WTC11 (cell line): ENCODE data around the gene GATD1. TPM values are rescaled to one million over a fixed set of nuclear protein-coding genes. Genes with fewer than 3 reads are reported as not detected.

Experiments
- ATAC-seq: fragments of 200-7000 bp; cut with Tn5 transposase; 2 replicates; pipeline ENCODE4 v1.10.0; 2021; ENCODE audit warnings: mild to moderate bottlenecking, moderate library complexity
- CTCF ChIA-PET: fragments of 300-600 bp; sonication (Branson Sonifier 250); formaldehyde crosslinking; loops from one replicate; lab custom pipeline; 2021; ENCODE audit warnings: antibody characterized with exemption; lab: Charles Lee
- POLR2A ChIA-PET: fragments of 350-600 bp; sonication (Branson Sonifier 250); formaldehyde crosslinking; loops from one replicate; lab custom pipeline; 2021; ENCODE audit warnings: antibody characterized with exemption; lab: Charles Lee
- DNase-seq: peaks from one replicate; pipeline ENCODE4 v3.0.0; 2021; ENCODE audit warnings: low spot score
- H3K27ac Mint-ChIP-seq: 2 replicates; pipeline ENCODE4 v1.8.0; 2021; ENCODE audit warnings: mixed read lengths
- H3K27me3 Mint-ChIP-seq: 2 replicates; pipeline ENCODE4 v1.8.0; 2021; ENCODE audit warnings: low read depth, mild to moderate bottlenecking, moderate library complexity, mixed read lengths
- H3K36me3 Mint-ChIP-seq: 2 replicates; pipeline ENCODE4 v1.8.0; 2021; ENCODE audit warnings: mixed read lengths
- H3K4me1 Mint-ChIP-seq: 2 replicates; pipeline ENCODE4 v1.8.0; 2022; ENCODE audit warnings: mixed read lengths
- H3K4me3 Mint-ChIP-seq: 2 replicates; pipeline ENCODE4 v1.8.0; 2021; ENCODE audit warnings: mild to moderate bottlenecking, moderate library complexity, mixed read lengths
- H3K9me3 Mint-ChIP-seq: 2 replicates; pipeline ENCODE4 v1.8.0; 2021; ENCODE audit warnings: mixed read lengths
- ESRRA ChIP-seq: sonication (generic); formaldehyde crosslinking; IDR thresholded peaks from 2 replicates; pipeline ENCODE4 v1.8.1; 2022; ENCODE audit warnings: mild to moderate bottlenecking, missing genetic modification reagents, borderline replicate concordance
- ETV6 ChIP-seq: sonication (generic); formaldehyde crosslinking; IDR thresholded peaks from 2 replicates; pipeline ENCODE4 v1.8.1; 2022; ENCODE audit warnings: mild to moderate bottlenecking, missing genetic modification reagents
- FOXJ3 ChIP-seq: sonication (generic); formaldehyde crosslinking; IDR thresholded peaks from 2 replicates; pipeline ENCODE4 v1.9.0; 2021; ENCODE audit warnings: missing genetic modification reagents, mild to moderate bottlenecking, borderline replicate concordance
- FOXK1 ChIP-seq: sonication (generic); formaldehyde crosslinking; IDR thresholded peaks from 2 replicates; pipeline ENCODE4 v1.8.0; 2022; ENCODE audit warnings: mild to moderate bottlenecking, moderate library complexity, missing genetic modification reagents
- JUN ChIP-seq: sonication (generic); formaldehyde crosslinking; IDR thresholded peaks from 2 replicates; pipeline ENCODE4 v1.8.0; 2023; ENCODE audit warnings: mild to moderate bottlenecking, missing genetic modification reagents
- KAT7 ChIP-seq: sonication (generic); formaldehyde crosslinking; IDR thresholded peaks from 2 replicates; pipeline ENCODE4 v1.8.1; 2023; ENCODE audit warnings: missing genetic modification reagents, mild to moderate bottlenecking, borderline replicate concordance
- MXD4 ChIP-seq: fragments of 250-450 bp; sonication (Bioruptor Pico); IDR thresholded peaks from 2 replicates; pipeline ENCODE4 v1.8.0; 2021; ENCODE audit warnings: mild to moderate bottlenecking, moderate library complexity, borderline replicate concordance
- OVOL2 ChIP-seq: fragments of 250-450 bp; sonication (Bioruptor Pico); IDR thresholded peaks from 2 replicates; pipeline ENCODE4 v1.9.0; 2021; ENCODE audit warnings: mild to moderate bottlenecking, borderline replicate concordance
- SP1 ChIP-seq: sonication (generic); formaldehyde crosslinking; conservative IDR thresholded peaks from 2 replicates; pipeline ENCODE4 v1.8.1; 2022; ENCODE audit warnings: missing genetic modification reagents
- TEAD1 ChIP-seq: sonication (generic); formaldehyde crosslinking; IDR thresholded peaks from 2 replicates; pipeline ENCODE4 v1.8.0; 2022; ENCODE audit warnings: mild to moderate bottlenecking, missing genetic modification reagents
- ZNF423 ChIP-seq: fragments of 250-450 bp; sonication (Bioruptor Pico); IDR thresholded peaks from 2 replicates; pipeline ENCODE4 v2.1.2; 2022; ENCODE audit warnings: mild to moderate bottlenecking, moderate library complexity
- total RNA-seq: library from RNA; stranded (reverse); gene quantifications from 3 replicates; pipeline ENCODE4 v1.2.3, GENCODE V29; 2021
- TF ChIP-seq, protein P1 (sequence below): sonication (generic); formaldehyde crosslinking; IDR thresholded peaks from 2 replicates; pipeline ENCODE4 v1.8.1; 2022; ENCODE audit warnings: missing genetic modification reagents, borderline replicate concordance
- TF ChIP-seq, protein P2 (sequence below): sonication (generic); formaldehyde crosslinking; conservative IDR thresholded peaks from 2 replicates; pipeline ENCODE4 v1.8.1; 2023; ENCODE audit warnings: mild to moderate bottlenecking, low read depth, missing genetic modification reagents, moderate library complexity
- TF ChIP-seq, protein P3 (sequence below): sonication (generic); formaldehyde crosslinking; IDR thresholded peaks from 2 replicates; pipeline ENCODE4 v1.8.0; 2023; ENCODE audit warnings: mild to moderate bottlenecking, missing genetic modification reagents
- TF ChIP-seq, protein P4 (sequence below): sonication (generic); formaldehyde crosslinking; IDR thresholded peaks from 2 replicates; pipeline ENCODE4 v1.8.0; 2022; ENCODE audit warnings: mild to moderate bottlenecking, missing genetic modification reagents

The GATD1 gene
- total RNA-seq, 1 experiment from 2014 or later: 87.6 TPM

DNA sequence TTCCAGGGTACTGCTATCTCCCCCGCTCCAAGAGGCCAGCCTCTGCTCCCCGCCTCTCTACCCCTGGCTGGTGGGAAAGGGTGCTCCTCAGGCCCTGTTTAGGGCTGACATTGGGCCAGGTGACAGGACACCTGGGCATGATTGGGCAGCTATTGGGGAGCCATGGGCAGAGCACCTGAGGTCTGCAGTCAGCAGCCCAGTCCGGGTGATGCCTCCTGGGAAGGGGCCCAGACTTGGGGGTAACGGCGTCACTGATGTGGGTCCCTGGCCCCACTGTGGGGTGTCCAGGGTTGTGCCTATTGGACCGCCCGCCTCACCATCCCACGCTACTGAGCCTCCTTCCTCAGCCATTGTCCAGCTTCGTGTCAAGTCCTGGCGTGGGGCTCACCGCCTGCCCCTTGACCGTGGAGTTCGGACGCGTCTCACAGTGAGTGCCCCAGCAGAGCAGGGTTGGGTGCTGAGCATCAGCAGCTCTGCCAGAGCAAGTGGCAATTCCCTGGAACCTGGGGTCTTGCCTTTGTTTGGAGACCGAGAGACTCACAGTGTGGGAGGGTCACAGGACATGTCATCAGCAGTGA lies 2.8 kb upstream of the GATD1 start:
- Mint-ChIP-seq H3K4me3 (no peak overlapping the region), H3K27me3 (no peaks in the 10 kb centered on the region), H3K4me1 (peaks cover 39% of the 10 kb centered on the region), H3K36me3 (peaks cover 12% of the 10 kb centered on the region), H3K9me3 (no peaks in the 10 kb centered on the region), H3K27ac (no peak overlapping the region)
- ATAC-seq: no peak
- ChIA-PET CTCF (no interaction called here), POLR2A (no interaction called here)
- no peak for DNase-seq
- TF ChIP-seq TEAD1 (no peak), FOXJ3 (CRISPR knock-in tag) (no peak), SP1 (no peak), MXD4 (CRISPR knock-in tag) (no peak)
- TF ChIP-seq, protein P1, sequence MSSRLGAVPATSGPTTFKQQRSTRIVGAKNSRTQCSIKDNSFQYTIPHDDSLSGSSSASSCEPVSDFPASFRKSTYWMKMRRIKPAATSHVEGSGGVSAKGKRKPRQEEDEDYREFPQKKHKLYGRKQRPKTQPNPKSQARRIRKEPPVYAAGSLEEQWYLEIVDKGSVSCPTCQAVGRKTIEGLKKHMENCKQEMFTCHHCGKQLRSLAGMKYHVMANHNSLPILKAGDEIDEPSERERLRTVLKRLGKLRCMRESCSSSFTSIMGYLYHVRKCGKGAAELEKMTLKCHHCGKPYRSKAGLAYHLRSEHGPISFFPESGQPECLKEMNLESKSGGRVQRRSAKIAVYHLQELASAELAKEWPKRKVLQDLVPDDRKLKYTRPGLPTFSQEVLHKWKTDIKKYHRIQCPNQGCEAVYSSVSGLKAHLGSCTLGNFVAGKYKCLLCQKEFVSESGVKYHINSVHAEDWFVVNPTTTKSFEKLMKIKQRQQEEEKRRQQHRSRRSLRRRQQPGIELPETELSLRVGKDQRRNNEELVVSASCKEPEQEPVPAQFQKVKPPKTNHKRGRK (CRISPR knock-in tag): no peak
- TF ChIP-seq, protein P2, sequence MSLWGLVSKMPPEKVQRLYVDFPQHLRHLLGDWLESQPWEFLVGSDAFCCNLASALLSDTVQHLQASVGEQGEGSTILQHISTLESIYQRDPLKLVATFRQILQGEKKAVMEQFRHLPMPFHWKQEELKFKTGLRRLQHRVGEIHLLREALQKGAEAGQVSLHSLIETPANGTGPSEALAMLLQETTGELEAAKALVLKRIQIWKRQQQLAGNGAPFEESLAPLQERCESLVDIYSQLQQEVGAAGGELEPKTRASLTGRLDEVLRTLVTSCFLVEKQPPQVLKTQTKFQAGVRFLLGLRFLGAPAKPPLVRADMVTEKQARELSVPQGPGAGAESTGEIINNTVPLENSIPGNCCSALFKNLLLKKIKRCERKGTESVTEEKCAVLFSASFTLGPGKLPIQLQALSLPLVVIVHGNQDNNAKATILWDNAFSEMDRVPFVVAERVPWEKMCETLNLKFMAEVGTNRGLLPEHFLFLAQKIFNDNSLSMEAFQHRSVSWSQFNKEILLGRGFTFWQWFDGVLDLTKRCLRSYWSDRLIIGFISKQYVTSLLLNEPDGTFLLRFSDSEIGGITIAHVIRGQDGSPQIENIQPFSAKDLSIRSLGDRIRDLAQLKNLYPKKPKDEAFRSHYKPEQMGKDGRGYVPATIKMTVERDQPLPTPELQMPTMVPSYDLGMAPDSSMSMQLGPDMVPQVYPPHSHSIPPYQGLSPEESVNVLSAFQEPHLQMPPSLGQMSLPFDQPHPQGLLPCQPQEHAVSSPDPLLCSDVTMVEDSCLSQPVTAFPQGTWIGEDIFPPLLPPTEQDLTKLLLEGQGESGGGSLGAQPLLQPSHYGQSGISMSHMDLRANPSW (CRISPR knock-in tag): no peak

DNA sequence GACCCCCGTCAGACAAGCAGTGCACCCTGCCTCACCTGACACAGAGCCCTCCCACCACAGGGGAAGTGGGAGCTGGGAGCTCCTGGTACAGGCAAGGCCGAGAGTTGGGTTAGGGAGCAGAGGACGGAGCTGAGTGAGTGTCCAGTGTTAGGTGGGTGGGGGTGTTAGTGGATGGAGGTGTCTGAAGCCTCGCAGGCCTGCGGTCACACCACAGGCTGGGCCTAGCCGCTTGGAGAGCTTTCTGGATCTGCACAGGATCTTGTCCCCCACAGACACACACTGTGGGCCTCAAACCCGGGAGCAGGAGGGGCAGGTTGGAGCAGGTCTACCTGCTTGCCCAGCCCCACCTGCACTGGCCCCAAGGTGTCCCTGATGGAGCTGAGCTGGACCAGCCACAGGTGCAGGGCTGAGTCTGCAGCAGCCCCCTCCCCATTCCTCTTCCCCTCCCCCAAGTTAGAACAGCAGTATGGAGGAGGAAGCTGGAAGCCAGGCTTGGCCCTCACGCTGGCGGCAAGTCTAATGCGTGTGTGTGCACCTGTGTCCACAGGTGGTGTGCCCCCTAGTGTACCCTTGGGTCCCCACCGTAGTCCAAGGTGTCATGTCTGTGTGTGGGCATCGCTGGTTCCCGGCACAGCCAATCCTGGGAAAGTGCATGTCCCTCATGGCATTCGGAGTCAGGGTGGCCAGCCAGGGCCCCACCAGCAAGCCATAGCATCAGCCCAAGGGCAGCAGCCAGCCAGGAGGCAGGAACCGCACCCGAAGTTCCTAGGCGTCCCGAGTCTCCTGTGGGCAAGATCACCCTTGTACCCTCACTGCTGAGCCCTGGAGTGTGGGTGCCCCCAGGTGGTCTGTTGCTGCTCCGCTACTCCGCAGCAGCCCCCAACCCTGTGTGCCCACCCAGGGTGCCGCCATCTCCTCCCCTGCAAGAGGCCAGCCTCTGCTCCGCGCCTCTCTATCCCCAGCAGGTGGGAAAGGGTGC lies 2.0 kb upstream of the GATD1 start:
- Mint-ChIP-seq H3K36me3 (peaks cover 12% of the 10 kb centered on the region), H3K27ac (no peak overlapping the region), H3K27me3 (no peaks in the 10 kb centered on the region), H3K9me3 (no peaks in the 10 kb centered on the region), H3K4me1 (peaks cover 39% of the 10 kb centered on the region), H3K4me3 (peak overlapping the region; percentile 43)
- TF ChIP-seq OVOL2 (CRISPR knock-in tag) (no peak), ESRRA (CRISPR knock-in tag) (no peak), ETV6 (CRISPR knock-in tag) (no peak)
- TF ChIP-seq, protein P3, sequence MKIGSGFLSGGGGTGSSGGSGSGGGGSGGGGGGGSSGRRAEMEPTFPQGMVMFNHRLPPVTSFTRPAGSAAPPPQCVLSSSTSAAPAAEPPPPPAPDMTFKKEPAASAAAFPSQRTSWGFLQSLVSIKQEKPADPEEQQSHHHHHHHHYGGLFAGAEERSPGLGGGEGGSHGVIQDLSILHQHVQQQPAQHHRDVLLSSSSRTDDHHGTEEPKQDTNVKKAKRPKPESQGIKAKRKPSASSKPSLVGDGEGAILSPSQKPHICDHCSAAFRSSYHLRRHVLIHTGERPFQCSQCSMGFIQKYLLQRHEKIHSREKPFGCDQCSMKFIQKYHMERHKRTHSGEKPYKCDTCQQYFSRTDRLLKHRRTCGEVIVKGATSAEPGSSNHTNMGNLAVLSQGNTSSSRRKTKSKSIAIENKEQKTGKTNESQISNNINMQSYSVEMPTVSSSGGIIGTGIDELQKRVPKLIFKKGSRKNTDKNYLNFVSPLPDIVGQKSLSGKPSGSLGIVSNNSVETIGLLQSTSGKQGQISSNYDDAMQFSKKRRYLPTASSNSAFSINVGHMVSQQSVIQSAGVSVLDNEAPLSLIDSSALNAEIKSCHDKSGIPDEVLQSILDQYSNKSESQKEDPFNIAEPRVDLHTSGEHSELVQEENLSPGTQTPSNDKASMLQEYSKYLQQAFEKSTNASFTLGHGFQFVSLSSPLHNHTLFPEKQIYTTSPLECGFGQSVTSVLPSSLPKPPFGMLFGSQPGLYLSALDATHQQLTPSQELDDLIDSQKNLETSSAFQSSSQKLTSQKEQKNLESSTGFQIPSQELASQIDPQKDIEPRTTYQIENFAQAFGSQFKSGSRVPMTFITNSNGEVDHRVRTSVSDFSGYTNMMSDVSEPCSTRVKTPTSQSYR (CRISPR knock-in tag): no peak
- POLR2A ChIA-PET: no interaction called here
- DNase-seq (peak; percentile 11), ATAC-seq (no peak)
- CTCF ChIA-PET: interaction anchor here (0.8 to 1.0 kb wide), 2 partner anchors 49 to 53 kb away, joined by 3 read pairs; partner anchors contain the start of gene CRACR2B

DNA sequence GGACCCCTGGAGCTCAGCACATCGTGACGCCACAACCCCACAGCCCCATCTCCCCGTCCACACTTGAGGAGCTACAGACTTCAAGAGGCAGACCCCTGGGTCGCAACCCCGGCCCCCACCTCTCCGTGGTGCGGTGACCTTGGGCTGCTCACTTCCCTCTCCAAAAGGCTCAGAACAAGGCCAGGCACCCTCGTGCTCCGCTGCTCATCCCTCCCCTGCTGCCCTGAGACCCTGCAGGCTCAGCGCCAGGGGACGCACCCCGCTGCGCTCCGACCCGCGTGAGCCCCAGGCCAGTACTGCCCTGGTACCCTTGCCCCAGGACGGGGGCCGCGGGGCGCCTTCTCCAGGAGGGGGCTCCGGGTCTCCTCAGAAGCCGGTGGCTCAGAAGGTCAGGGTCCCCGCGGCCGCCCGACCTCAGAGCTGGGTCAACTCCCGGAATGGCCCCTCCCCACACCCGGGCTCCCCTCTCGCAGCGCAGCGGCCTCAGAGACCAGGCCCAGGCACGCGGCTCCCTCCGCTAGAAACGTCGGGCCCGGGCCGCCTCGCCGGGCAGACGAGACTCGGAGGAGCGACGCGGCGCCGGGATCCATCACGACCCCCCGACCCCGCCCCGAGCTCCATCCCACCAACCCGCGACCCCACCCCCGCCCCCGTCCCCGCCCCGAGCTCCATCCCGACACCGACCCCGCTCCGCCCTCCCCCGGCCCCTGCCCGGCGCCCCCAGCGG lies 563 bp downstream of the GATD1 start:
- peak overlapping the region; percentile 83 for H3K27ac Mint-ChIP-seq
- H3K4me1 Mint-ChIP-seq: peaks cover 23% of the 10 kb centered on the region
- peak; percentile 59 for ATAC-seq
- ChIA-PET CTCF (interaction anchor here (0.7 to 2.3 kb wide), 15 partner anchors 10 to 168 kb away, joined by 3 to 12 read pairs (median 4); partner anchors contain the start of genes CEND1, PNPLA2, TALDO1 and TMEM80), POLR2A (interaction anchor here (0.6 to 2.3 kb wide), 8 partner anchors 13 to 212 kb away, joined by 3 to 10 read pairs (median 4); partner anchors contain the start of genes PIDD1 and TALDO1)
- H3K36me3 Mint-ChIP-seq: peaks cover 9% of the 10 kb centered on the region; the same call in 1 of the 2 replicates
- no peaks in the 10 kb centered on the region for H3K27me3 Mint-ChIP-seq
- peak; percentile 73 for DNase-seq
- peak overlapping the region; percentile 88 for H3K4me3 Mint-ChIP-seq
- no peaks in the 10 kb centered on the region for H3K9me3 Mint-ChIP-seq
- peak; percentile 24; the same call in 1 of the 2 replicates for TF ChIP-seq FOXK1
- 0 out of 2 replicates have a peak, but pooled peaks have one; percentile 59 for TF ChIP-seq KAT7
- TF ChIP-seq ZNF423 (CRISPR knock-in tag): peak; percentile 58; the same call in 1 of the 2 replicates
- TF ChIP-seq JUN (CRISPR knock-in tag): 0 out of 2 replicates have a peak, but pooled peaks have one; percentile 65
- TF ChIP-seq, protein P4, sequence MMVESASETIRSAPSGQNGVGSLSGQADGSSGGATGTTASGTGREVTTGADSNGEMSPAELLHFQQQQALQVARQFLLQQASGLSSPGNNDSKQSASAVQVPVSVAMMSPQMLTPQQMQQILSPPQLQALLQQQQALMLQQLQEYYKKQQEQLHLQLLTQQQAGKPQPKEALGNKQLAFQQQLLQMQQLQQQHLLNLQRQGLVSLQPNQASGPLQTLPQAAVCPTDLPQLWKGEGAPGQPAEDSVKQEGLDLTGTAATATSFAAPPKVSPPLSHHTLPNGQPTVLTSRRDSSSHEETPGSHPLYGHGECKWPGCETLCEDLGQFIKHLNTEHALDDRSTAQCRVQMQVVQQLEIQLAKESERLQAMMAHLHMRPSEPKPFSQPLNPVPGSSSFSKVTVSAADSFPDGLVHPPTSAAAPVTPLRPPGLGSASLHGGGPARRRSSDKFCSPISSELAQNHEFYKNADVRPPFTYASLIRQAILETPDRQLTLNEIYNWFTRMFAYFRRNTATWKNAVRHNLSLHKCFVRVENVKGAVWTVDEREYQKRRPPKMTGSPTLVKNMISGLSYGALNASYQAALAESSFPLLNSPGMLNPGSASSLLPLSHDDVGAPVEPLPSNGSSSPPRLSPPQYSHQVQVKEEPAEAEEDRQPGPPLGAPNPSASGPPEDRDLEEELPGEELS (CRISPR knock-in tag): no peak; the same call in 1 of the 2 replicates
